ENCODE measurements around the gene FBXL14.
"Not testable (repeated sequence)": the region's sequence is repeated elsewhere in the genome, so short reads cannot be mapped to it uniquely, and the experiment has no call there.

Gene FBXL14

DNA sequence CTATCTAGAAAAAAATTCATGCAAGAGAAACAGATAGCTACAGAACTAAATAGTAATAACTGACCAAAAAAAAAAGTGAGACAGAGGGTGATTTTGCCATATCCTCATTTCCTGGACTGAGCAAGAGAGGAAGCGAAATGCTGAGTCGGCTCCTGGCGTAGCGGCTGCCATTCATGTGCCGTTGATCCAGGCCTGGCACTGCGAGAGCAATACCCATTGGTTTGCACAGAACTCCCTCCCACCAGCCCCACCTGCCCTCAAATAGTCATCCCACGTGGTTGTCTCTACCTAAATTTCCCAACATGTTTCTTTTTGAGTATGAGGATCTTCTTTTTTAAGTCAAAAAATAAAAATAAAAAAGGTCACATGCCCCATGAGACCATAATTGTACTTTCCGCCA, 25.2 kb upstream of the FBXL14 start:
- no peak for DNase-seq (ENCODE audit: low spot score)

DNA sequence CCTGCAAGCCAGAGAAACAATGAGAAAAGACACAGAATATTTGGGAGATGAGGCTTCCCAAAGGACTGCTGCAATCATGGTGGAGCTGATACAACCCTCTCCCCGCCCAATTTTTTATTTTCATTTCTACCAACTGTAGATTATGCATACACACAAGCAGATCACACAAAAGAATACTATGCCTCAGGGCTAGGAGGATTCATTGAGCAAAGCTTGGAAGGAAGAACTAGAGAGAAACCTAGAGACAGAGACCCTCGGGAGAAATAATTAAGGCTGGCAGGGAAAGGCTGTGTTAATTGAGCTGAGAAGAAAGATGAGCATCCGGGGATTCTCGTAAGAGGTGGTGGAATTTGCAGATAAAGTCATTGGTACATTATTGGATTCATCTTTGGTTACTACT, 24.8 kb upstream of the FBXL14 start:
- DNase-seq (ENCODE audit: low spot score): no peak

GRCh38 chr12:1618489-1618888, 24.1 kb upstream of the FBXL14 start:
- DNase-seq (ENCODE audit: low spot score): no peak

DNA sequence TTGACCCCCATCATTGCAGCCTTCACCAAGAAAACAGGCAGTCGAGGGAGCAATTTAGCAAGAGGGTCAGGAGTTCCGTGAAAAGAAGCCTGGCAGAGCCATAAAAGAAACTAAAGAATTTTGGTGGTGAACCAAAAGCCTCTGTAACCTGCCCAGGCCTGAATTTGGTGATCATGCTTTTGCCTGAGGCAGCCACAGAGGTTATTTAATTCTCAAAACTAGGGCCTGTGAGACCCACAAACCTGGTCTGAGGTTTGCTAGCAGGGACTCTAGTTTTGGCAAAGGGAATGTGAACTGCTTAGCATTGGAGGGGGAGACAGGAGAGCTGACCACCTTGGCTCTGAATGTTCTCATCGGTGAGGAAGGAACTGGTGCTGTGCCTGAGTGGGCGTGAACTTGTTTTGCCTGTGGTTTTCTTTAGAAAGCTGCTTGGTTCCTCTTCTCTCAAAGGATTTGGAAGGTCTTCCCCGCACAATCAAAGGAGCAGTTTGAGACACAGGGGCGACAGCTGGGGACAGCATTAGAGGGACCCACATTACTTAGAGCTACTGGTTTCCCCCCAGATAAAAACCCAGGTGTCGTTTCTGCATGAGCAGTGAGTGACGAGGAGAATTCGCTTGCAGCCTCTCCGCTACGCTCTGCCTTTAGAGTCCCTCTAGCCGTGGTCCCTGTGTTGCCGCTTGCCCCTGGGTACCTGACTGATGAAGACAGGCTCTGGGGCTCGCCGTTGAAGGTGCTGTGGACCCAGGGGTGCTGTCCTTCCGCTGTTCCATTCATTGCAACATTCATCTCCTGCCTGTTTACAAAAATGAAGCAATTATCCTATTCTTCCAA, 22.1 kb upstream of the FBXL14 start:
- DNase-seq (ENCODE audit: low spot score): no peak

GRCh38 chr12:1614360-1614759, 20.0 kb upstream of the FBXL14 start:
- DNase-seq (ENCODE audit: low spot score): no peak

- DNase-seq (ENCODE audit: low spot score): no peak
Measured at GRCh38 chr12:1613860-1614259, 19.5 kb upstream of the FBXL14 start.

- no peak for DNase-seq (ENCODE audit: low spot score)
Measured at GRCh38 chr12:1611803-1612572, 17.6 kb upstream of the FBXL14 start.

DNA sequence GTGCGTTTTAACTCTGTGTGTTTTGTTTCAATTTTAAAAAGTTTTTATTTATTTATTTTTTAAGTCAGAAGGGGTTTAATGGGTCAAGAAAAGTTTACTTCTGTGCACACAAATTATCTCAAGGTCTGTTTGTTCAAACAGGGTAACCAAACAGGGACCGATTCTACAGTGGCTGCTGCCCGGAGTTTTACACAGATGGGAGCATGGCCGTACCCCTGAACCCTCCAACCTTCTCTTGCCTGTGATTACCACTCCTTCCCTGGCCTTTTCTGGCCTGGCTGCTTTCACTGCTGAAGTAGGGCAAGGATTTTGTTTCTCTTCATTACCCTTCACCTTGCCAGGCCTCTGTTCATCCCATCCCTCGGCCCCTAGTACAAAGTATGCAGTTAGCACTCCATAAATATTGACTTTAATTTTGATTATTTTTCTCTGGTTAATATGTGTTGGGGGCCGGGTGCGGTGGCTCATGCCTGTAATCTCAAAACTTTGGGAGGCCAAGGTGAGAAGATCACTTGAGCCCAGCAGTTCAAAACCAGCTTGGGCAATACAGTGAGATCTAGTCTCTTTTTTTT, 15.8 kb upstream of the FBXL14 start:
- no peak for DNase-seq (ENCODE audit: low spot score)

- DNase-seq (ENCODE audit: low spot score): no peak
Measured at GRCh38 chr12:1608713-1609119, 14.3 kb upstream of the FBXL14 start.

DNA sequence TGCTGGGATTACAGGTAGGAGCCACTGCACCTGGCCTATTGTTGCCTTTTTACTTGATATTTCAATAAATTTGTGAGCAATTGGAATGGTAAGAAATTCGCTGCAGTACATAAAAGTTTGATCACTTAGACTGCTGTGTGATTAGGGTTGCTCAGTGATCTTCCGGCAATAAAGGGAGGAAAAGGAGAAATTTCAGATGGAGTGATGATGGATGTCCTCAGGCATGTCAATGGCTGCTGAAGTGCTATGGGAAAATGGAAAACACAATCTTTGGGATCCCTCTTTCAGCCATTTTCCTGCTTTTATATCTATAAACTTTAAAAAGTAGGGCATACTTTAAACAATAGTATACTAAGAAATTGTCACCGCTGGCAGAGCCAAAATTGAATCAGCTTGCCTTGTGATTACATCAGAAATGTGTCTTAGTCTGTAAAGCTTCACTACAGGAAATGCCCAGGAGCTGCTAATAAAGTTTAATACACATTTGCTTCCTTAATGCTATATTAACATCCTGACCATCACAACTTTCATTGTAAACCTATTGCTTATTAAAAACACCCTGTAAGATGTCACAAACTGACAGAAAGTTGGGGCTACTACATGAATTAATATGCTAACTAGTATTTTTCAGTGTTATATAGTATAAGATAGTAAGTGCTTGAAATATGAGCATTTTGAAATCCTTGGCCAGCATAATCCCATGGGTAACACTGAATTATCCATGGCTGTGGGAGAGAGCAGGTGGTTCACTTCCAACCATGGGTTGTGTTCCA, 13.7 kb upstream of the FBXL14 start:
- DNase-seq (ENCODE audit: low spot score): no peak

DNA sequence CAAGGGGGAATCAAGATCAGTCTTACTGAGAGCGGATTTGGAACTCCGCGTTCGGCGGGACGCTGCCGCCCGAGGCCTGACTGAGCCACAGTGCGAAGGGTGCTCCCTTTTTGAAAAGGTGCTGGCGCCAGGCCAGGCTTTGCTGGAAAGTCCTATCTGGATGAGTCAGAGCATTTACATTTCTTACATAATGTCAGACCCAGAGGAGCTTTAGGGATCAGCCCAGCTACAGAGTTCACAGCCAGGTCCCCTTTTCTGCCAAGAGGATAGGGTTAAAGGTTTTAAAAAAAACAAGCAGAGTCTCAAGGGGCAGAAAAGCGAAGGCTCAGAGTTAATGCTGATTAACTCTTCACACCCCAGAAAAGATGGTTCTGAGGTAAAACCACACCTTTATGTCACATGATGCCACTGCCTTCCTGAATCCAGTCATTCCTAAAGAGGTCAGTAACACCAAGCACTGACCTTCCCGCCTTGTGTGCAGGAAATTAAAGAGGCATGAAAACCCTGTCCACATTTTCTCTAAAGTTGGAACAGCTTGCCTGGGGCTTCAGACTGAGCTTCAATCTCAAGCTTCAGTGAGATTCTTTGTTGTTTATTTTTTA, 11.7 kb upstream of the FBXL14 start:
- no peak for DNase-seq (ENCODE audit: low spot score)

DNA sequence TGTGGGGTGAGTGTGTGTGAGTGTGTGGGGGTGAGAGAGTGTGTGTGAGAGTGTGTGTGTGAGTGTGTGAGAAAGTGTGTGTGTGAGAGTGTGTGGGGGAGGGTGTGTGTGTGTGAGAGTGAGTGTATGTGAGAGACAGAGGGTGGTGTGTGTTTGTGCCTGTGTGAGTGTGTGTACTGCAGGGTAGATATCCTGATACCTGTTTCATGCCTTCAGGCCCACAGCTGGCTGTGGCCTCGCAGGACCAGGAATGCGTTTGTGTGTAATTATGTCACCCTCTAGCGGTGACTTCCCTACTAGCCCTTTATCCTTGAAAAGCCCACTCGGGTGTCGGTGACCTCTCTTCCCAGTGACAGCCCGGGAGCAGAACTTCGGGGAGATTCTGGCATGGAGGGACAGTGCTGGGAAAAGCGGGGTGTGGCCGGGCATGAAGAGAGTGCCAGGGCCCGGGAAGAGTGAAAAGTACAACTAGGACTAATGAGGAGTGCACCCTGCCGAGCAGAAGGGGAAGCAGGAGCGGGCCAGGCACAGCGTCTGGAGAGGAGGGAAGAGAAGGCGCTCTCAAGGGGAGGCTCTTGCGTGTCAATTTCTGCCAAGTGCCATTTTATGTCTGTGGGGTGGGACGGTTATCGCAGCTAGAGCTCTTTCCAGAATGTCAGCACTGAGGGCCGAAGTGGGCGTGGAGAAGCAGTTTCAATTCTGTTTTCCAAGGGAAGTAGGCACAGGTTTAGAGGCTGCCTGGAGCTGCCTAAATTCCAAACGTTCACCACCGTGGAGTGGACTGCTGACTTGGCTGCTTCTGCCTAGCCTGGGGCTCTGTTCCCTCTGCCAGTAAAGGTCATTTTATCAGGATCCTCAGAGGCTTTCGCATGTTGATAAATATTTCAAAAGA, 11.0 kb upstream of the FBXL14 start:
- peak; percentile 69 for DNase-seq (ENCODE audit: low spot score)

DNA sequence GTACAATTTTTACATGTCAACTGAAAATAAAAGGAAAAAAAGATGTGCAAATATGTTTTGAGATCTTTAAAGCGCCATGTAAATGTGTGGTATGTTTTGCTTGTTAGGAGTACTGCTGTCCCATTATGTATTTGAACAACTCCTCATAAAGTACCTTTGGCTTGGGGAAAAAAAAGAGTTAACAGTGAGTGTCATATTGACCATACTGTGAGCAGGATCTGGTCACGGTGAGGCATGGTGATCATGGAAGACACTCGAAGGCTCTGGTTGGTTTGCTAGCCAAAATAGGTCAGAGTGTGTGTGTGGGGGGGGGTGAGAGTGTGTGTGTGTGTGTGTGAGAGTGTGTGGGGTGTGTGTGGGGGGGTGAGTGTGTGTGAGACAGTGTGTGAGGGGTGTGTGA, 10.1 kb upstream of the FBXL14 start:
- no peak for DNase-seq (ENCODE audit: low spot score)

DNA sequence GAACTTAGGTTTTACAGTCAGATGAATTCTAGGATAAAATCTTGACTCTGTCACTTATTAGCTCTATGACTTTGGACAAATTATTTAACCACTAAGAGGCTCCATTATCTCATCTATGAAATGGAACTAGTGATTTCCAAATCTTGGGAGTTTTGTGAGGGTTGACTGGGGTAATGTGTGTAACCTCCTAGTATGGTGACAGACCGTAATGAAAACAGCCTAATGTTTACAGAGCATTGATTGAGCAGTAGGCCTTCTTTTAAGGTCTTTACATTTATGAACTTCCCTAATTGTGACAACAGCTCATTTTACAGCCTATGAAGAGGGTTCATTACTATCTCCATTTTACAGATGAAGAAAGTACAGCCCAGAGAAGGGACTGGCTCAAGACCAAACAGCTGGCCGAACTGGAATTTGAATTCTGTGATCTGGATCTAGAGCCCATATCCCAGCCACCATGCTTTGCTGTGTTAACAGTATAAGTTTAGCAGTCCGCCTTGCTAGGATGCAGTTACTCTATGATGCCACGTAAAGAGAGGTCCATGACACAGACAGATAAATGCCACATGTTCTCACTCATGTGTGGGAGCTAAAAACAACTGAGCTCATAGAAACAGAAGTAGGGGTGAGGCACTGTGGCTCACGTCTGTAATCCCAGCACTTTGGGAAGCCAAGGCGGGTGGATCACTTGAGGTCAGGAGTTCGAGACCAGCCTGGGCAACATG, 9.1 kb upstream of the FBXL14 start:
- no peak for DNase-seq (ENCODE audit: low spot score)

DNA sequence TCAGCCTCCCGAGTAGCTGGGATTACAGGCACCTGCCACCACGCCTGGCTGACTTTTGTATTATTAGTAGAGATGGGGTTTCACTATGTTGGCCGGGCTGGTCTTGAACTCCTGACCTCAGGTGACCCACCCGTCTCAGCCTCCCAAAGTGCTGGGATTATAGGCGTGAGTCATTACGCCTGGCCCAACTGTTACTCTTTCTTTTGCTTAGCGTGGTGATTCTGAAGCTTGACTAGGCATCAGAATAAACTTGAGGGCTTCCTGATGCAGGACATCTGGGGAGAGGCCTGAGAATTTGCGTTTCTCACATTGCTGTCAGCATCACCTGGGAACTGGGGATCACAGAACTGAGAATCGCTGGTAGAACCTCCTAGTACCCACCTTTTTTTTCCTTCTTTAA, 8.3 kb upstream of the FBXL14 start:
- DNase-seq (ENCODE audit: low spot score): not testable (repeated sequence)

DNA sequence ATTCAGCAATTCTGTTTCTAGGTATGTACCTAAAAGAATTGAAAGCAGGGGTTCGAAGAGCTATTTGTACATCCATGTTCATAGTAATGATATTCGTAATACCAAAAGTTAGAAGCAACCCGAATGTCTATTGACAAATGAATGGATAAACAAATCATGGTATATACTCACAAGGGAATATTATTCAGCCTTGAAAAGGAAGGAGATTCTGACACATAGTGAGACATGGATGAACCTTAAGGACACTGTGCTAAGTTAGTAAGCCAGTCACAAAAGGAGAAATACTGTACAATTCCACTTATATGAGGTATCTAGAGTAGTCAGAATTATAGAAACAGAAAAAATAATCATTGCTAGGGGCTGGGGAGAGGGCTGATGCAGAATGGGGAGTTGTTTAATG, 4.4 kb upstream of the FBXL14 start:
- DNase-seq (ENCODE audit: low spot score): no peak

- DNase-seq (ENCODE audit: low spot score): no peak
Measured at GRCh38 chr12:1595690-1596347, 1.4 kb upstream of the FBXL14 start.

- DNase-seq (ENCODE audit: low spot score): no peak
Measured at GRCh38 chr12:1595026-1595561, 713 bp upstream of the FBXL14 start.

- no peak for DNase-seq (ENCODE audit: low spot score)
Measured at GRCh38 chr12:1594006-1594260, 448 bp downstream of the FBXL14 start.

Measured in HuH-7 (cell line).